Lower leg skin (tissue), 4 donors: ENCODE data around the gene ARSB. TPM values are rescaled to one million over a fixed set of nuclear protein-coding genes. Genes with fewer than 3 reads are reported as not detected.

Experiments used
- DNase-seq, 2 donors: peaks; one replicate each; pipeline ENCODE4 v3.0.0-alpha.2; 2019; ENCODE audit warnings: low spot score in 2 of 2
- H3K4me3 ChIP-seq: fragments of 200-600 bp; sonication (generic); 2 replicates; pipeline ENCODE4 v1.5.1; 2017; ENCODE audit warnings: mild to moderate bottlenecking, low read depth; ENCODE audit not compliant: poor library complexity, severe bottlenecking
- POLR2A ChIP-seq, 2 donors: fragments of 450-650 bp; IDR thresholded peaks; one replicate each; pipeline ENCODE4 v1.6.1; 2016 to 2017; ENCODE audit warnings: antibody characterized with exemption in 2 of 2, mild to moderate bottlenecking in 1 of 2, moderate library complexity in 1 of 2
- WGBS, 2 donors: methylation state at CpG; one replicate each; pipeline ENCODE4 v1.1.5; 2018; 5-methylcytosine and 5-hydroxymethylcytosine counted together
- intact Hi-C: fragments of 100-400 bp; cut with DNase I; formaldehyde crosslinking; loops from one replicate; pipeline ENCODE4 v1.15.0; 2023; ENCODE audit warnings: low total_unique reads
- total RNA-seq, 4 donors: library from RNA; depleted of rRNA; stranded (reverse); fragments of >200 nt; gene quantifications; one replicate each; pipeline ENCODE4 v1.1.0, GENCODE V29; 2016
- TF ChIP-seq, protein P1 (sequence below), 3 donors: fragments of 450-650 bp; IDR thresholded peaks; one replicate each; pipeline ENCODE4 v1.5.1; 2016; ENCODE audit warnings: antibody characterized with exemption in 3 of 3, mild to moderate bottlenecking in 3 of 3, moderate library complexity in 2 of 3

ARSB gene
- 1 to 10 TPM; 2.0 to 5.5 (median 2.4) TPM for total RNA-seq

DNA sequence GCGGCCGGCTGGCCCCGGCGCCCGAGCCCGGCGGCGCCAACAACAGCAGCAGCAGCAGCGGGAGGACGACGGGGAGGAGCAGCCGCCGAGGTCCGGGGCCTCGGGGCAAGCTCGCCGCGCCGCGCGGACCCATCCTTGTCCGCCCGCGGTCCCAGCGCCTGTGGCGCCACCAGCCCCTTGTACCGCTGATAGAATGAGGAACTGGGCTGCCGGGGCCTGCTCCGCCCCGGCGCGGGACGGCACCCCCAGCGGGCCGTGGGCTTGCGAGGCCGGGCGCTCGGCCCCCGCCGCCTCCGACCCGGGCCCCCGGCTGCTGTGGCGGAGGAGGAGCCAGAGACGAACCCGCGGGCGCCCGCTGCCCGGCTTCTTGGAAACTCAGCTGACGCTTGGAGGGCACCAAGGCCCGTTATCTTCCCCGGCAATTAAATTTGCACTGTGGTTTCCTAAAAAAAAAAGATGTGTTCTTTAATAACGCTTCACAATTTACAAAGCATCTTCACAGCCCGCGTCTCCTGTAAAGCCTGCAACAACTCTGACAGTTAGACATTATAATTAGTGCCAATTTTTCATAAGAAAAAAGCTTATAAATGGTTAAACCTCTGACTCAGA, at the start of gene ARSB:
TSS of gene ARSB (minus strand) at position 195 of the 609 bp plus-strand sequence. CDS start at position 133, 62 bp downstream.
- intact Hi-C loops, result no loop called here
- peak within 1 kb of the TSS; percentile 59 for H3K4me3 ChIP-seq
- peak in 1 of 2 donors; percentile 89 for DNase-seq
- TF ChIP-seq POLR2A (IDR thresholded peaks at IDR 0.05), result no peak
- TF ChIP-seq, protein P1, sequence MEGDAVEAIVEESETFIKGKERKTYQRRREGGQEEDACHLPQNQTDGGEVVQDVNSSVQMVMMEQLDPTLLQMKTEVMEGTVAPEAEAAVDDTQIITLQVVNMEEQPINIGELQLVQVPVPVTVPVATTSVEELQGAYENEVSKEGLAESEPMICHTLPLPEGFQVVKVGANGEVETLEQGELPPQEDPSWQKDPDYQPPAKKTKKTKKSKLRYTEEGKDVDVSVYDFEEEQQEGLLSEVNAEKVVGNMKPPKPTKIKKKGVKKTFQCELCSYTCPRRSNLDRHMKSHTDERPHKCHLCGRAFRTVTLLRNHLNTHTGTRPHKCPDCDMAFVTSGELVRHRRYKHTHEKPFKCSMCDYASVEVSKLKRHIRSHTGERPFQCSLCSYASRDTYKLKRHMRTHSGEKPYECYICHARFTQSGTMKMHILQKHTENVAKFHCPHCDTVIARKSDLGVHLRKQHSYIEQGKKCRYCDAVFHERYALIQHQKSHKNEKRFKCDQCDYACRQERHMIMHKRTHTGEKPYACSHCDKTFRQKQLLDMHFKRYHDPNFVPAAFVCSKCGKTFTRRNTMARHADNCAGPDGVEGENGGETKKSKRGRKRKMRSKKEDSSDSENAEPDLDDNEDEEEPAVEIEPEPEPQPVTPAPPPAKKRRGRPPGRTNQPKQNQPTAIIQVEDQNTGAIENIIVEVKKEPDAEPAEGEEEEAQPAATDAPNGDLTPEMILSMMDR (IDR thresholded peaks at IDR 0.05), result no peak
- 0 to 1% methylated on average over 14 to 40 of the region's 57 CpGs for WGBS, 2 donors

DNA sequence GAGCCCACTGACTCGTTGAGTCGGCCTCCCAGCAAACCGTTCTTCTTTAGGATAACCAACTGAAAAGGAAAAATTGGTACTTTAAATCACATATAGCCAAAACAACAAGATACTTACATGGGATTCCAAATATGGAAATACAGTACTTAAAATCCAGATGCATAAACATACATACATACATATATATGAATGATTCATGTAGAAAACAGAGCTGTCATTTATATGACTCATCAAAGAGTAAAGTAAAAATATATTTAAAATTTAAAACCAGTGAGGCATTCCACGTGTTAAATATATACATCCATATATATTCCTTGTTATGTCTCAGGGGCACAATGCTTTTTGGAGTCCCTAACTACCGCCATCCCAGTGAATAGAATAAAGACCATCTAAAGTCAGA, 47.7 kb upstream of the ARSB start:
- no peak overlapping the region for H3K4me3 ChIP-seq
- intact Hi-C loops, result no loop called here
- WGBS, 2 donors, result 88 to 92% methylated on average over 5 of the region's 5 CpGs
- DNase-seq, result no peak
- TF ChIP-seq, protein P1 (IDR thresholded peaks at IDR 0.05), result no peak
- TF ChIP-seq POLR2A (IDR thresholded peaks at IDR 0.05), result no peak

DNA sequence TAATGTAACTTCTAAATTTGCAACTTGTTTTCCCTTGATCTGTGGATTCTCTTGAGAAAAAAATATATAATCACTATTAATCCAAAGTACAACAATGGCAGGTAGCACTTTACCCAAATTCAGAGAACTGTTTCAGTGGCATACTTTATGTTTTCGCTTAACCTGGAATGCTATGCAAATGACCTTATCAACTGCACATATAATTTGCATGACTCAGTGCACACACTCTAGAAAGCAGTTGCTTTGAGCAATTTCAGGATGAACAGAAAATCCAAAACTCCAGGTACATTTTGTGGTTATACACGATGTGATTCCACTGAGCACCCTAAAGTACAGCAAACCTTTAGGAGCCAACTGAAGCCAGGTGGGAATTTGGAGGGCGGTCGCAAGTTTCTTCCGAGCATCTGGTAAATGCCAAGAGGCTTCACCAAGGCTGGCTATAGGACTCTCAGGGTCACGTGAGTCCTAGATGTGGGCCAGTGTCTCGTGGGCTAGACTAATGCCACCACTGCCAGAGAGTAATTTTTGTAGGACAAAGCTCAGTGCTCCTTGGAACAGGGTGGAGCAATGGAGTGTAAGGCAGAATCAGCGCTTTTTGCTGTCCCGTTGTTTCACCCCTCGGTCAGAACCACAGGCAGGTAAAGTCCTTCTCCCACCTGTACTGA, 47.1 kb upstream of the ARSB start:
- WGBS, 2 donors, result 85 to 93% methylated on average over 10 of the region's 10 CpGs
- no peak for DNase-seq
- intact Hi-C loops, result no loop called here
- TF ChIP-seq, protein P1 (IDR thresholded peaks at IDR 0.05), result no peak
- TF ChIP-seq POLR2A (IDR thresholded peaks at IDR 0.05), result no peak
- no peak overlapping the region for H3K4me3 ChIP-seq

DNA sequence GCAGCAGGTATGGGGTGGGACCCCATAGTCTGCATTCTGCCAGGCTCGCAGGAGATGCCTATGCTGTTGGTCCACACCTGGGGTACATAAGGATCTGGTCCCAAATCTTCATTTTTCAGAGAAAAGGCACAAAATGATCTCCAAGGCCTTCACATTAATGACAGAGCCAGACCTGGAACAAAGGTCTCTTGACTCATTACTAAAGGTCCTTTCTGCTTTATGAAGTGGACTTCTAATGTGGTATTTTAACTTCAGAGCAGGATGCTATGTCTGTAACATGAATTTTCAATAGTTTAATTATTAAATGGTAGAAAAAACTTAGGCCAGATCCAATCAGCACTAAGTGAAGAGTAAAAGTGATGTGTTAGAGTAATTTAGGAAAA, 46.4 kb upstream of the ARSB start:
- H3K4me3 ChIP-seq, result no peak overlapping the region
- WGBS, 2 donors, result 80 to 95% methylated on average over 1 of the region's 1 CpG
- intact Hi-C loops, result no loop called here
- no peak for DNase-seq
- TF ChIP-seq, protein P1 (IDR thresholded peaks at IDR 0.05), result no peak
- TF ChIP-seq POLR2A (IDR thresholded peaks at IDR 0.05), result no peak

DNA sequence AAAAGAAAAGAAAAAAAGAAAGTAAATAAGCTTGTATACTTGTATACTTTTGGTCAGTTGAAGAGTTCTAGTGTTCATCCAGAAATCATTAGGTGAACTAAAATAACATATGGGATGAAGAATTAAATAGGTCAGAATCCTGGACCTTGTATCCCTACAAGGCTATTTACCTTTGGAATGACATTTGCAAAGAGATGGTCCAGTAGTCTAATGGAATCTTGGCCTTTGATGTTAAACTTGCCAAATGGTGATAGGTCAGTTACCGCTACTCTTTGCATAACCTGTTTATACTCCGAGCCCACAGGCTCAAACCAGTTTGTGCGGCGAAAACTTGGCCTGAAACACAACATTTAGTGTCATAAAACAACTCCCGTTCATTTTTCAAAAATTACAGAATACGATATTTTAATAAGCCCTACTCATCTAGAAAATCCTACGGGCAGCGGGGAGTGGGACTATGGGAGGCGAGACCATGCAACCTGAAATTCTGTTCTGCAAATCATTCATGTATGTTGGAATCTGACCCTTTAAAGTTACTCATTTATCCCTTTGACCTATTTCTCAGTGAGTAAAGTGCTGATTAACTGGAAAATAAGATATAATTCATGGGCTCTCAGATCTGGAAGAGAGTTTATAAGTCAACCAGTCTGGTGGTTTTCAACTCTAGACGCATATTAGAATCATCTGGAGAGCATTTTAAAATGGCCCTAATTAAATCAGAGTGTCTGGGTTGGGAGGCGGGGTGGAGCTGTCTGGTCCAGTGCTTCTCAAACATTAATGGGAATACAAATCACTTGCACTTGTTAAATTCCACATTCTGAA, 45.8 kb upstream of the ARSB start:
- H3K4me3 ChIP-seq, result no peak overlapping the region
- 75 to 79% methylated on average over 11 of the region's 11 CpGs for WGBS, 2 donors
- TF ChIP-seq POLR2A (IDR thresholded peaks at IDR 0.05), result no peak
- intact Hi-C loops, result no loop called here
- no peak for DNase-seq

DNA sequence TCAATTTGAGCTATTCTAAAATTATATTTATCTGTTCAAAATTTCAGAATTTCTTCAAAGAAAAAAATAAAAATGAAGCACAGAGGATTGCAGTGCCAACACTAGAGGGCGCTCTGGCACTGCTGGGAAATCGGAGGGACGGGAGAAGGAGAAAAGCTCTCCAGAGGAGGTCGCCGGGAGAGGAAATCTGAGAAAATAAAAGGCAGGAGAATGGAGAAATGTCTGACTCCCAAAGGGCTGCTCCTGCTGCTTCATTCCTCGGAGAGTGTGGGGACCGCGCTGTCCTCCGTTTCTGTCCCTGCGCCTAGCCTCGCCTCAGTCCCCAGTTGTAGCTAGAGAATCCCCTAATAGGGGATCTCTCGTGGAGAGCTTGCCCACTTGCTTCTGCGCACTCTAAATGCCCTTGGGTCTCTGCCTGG, 40.0 kb upstream of the ARSB start:
- peak in 1 of 2 donors; percentile 33 for DNase-seq
- TF ChIP-seq, protein P1 (IDR thresholded peaks at IDR 0.05), result peak in 1 of 3 donors; percentile 70
- no peak for TF ChIP-seq POLR2A (IDR thresholded peaks at IDR 0.05)
- intact Hi-C loops, result loop anchor here (10.0 kb wide), 2 partner anchors 90 to 440 kb away; partner anchors contain the start of gene BHMT
- no peak overlapping the region for H3K4me3 ChIP-seq
- 9% methylated on average over 13 of the region's 13 CpGs for WGBS, 2 donors
